GM12878 (cell line): ENCODE results near the gene NAV3. TPM values are rescaled to one million over a fixed set of nuclear protein-coding genes. Genes with fewer than 3 reads are reported as not detected.
A peak's percentile ranks its signal among the peaks of the same experiment; 100 is the strongest.

ENCODE experiments used
- ATAC-seq: fragments of 200-7000 bp; cut with Tn5 transposase; 3 replicates; pipeline ENCODE4 v1.9.1; 2020; ENCODE audit warnings: mild to moderate bottlenecking, moderate library complexity
- BruUV-seq: library from RNA; stranded (reverse); fragments of 400-500 nt; replicated peaks from 2 replicates; lab custom pipeline; 2021; lab: Mats Ljungman, UMichigan
- CTCF ChIA-PET: fragments of 300-600 bp; sonication (Branson Sonifier 250); formaldehyde crosslinking; extraction: SDS; loops from one replicate; lab custom pipeline; 2021; ENCODE audit warnings: inconsistent platforms; lab: Yijun Ruan, JAX
- POLR2A ChIA-PET: fragments of 350-600 bp; formaldehyde crosslinking; extraction: SDS; loops from one replicate; lab custom pipeline; 2021; ENCODE audit warnings: inconsistent platforms; lab: Charles Lee
- RAD21 ChIA-PET: fragments of 300-600 bp; sonication (Branson Sonifier 250); formaldehyde crosslinking; loops from one replicate; lab custom pipeline; 2023; ENCODE audit warnings: antibody characterized with exemption; ENCODE audit not compliant: unreplicated experiment; lab: Charles Lee
- SMC1A ChIA-PET: fragments of 300-600 bp; sonication (Branson Sonifier 250); formaldehyde crosslinking; loops from one replicate; lab custom pipeline; 2023; ENCODE audit not compliant: unreplicated experiment, uncharacterized antibody; lab: Charles Lee
- DNase-seq: peaks from one replicate; pipeline ENCODE4 v3.0.0-alpha.2; 2011; ENCODE audit warnings: low read depth, low spot score
- FAIRE-seq: peaks from 3 replicates; lab custom pipeline; 2011; peaks lifted over from hg19 to GRCh38; lab: Jason Lieb, UNC
- H2AFZ ChIP-seq: 2 replicates; pipeline ENCODE4 v1.6.0; 2011; ENCODE audit warnings: low read depth, low read length, control low read depth; ENCODE audit not compliant: control insufficient read depth
- H3K27ac ChIP-seq: 2 replicates; pipeline ENCODE4 v1.5.1; 2011; ENCODE audit warnings: control low read depth; ENCODE audit not compliant: control insufficient read depth, insufficient read depth
- H3K27me3 ChIP-seq, 2 experiments: replicated peaks in 1 of 2; 2 replicates each; pipeline versions ENCODE4 v1.6.0 to v1.6.1; 2011; ENCODE audit warnings: low read length in 1 of 2; ENCODE audit not compliant: control insufficient read depth in 2 of 2, insufficient read depth in 2 of 2
- H3K36me3 ChIP-seq, 2 experiments: 2 replicates each; pipeline ENCODE4 v1.5.1; 2011; ENCODE audit warnings: low read length in 1 of 2; ENCODE audit not compliant: control insufficient read depth in 2 of 2, insufficient read depth in 2 of 2
- H3K4me1 ChIP-seq: 2 replicates; pipeline ENCODE4 v1.6.1; 2011; ENCODE audit warnings: mild to moderate bottlenecking, low read length, moderate library complexity, mixed read lengths; ENCODE audit not compliant: control insufficient read depth, insufficient read depth
- H3K4me2 ChIP-seq: 2 replicates; pipeline ENCODE4 v1.6.0; 2011; ENCODE audit warnings: control low read depth; ENCODE audit not compliant: control insufficient read depth, insufficient read depth
- H3K4me3 ChIP-seq: fragments of 200-600 bp; sonication (generic); 2 replicates; pipeline ENCODE4 v1.5.1; 2016
- H3K79me2 ChIP-seq: 2 replicates; pipeline ENCODE4 v1.6.0; 2011; ENCODE audit warnings: low read length; ENCODE audit not compliant: control insufficient read depth, insufficient read depth
- H3K9ac ChIP-seq: 2 replicates; pipeline ENCODE4 v1.8.0; 2011; ENCODE audit warnings: low read length, control low read depth, mixed read lengths; ENCODE audit not compliant: control insufficient read depth, insufficient read depth
- H3K9me3 ChIP-seq: replicated peaks from 3 replicates; pipeline ENCODE4 v1.5.1; 2011; ENCODE audit warnings: mild to moderate bottlenecking, low read length; ENCODE audit not compliant: control insufficient read depth, insufficient read depth
- H4K20me1 ChIP-seq: 2 replicates; pipeline ENCODE4 v1.6.0; 2011; ENCODE audit not compliant: control insufficient read depth, insufficient read depth
- CBX5 ChIP-seq: sonication (generic); IDR thresholded peaks from 2 replicates; pipeline ENCODE4 v1.6.1; 2016; ENCODE audit warnings: low read depth, moderate library complexity, mild to moderate bottlenecking, inconsistent platforms
- CEBPZ ChIP-seq: fragments of 150-350 bp; IDR thresholded peaks from 2 replicates; pipeline ENCODE4 v1.6.1; 2016; ENCODE audit warnings: low read depth, low read length
- CHD2 ChIP-seq: IDR thresholded peaks from 2 replicates; pipeline ENCODE4 v1.6.1; 2011; ENCODE audit warnings: low read depth, low read length, improper control_type of control experiment, borderline replicate concordance
- CTCF ChIP-seq, 3 experiments: IDR thresholded peaks in 2 of 3; conservative IDR thresholded peaks in 1 of 3; 2 replicates each; pipeline ENCODE4 v1.5.1; 2011; ENCODE audit warnings: low read depth in 3 of 3, low read length in 3 of 3, mild to moderate bottlenecking in 3 of 3, control low read depth in 2 of 3, moderate library complexity in 2 of 3, inconsistent platforms in 1 of 3, mixed read lengths in 1 of 3; ENCODE audit not compliant: control insufficient read depth in 2 of 3, insufficient read depth in 1 of 3; ENCODE audit errors: extremely low read depth in 1 of 3
- EGR1 ChIP-seq, 2 experiments: IDR thresholded peaks; 1 replicate in 1 of 2; 2 replicates in 1 of 2; pipeline ENCODE4 v1.6.1; 2011 to 2012; ENCODE audit warnings: low read depth in 2 of 2, low read length in 2 of 2, borderline replicate concordance in 1 of 2, mild to moderate bottlenecking in 1 of 2, moderate library complexity in 1 of 2
- ETV6 ChIP-seq, 2 experiments: fragments of 450-650 bp in 1 of 2; IDR thresholded peaks in 1 of 2; conservative IDR thresholded peaks in 1 of 2; 2 replicates each; pipeline ENCODE4 v1.6.1; 2014; ENCODE audit warnings: antibody characterized with exemption in 1 of 2, borderline replicate concordance in 1 of 2, low read depth in 1 of 2, mild to moderate bottlenecking in 1 of 2, moderate library complexity in 1 of 2
- IKZF1 ChIP-seq: fragments of 450-650 bp; conservative IDR thresholded peaks from 2 replicates; pipeline ENCODE4 v1.6.1; 2017; ENCODE audit warnings: antibody characterized with exemption, mild to moderate bottlenecking
- MTA2 ChIP-seq: fragments of 450-650 bp; IDR thresholded peaks from 2 replicates; pipeline ENCODE4 v1.6.1; 2016; ENCODE audit warnings: low read depth, mild to moderate bottlenecking, moderate library complexity
- NRF1 ChIP-seq: conservative IDR thresholded peaks from 2 replicates; pipeline ENCODE4 v1.6.1; 2011; ENCODE audit warnings: mild to moderate bottlenecking, low read depth, low read length, improper control_type of control experiment
- PRDM15 ChIP-seq: fragments of 450-650 bp; formaldehyde crosslinking; IDR thresholded peaks from 2 replicates; pipeline ENCODE4 v1.4.0; 2020; ENCODE audit warnings: mild to moderate bottlenecking, moderate library complexity
- RAD21 ChIP-seq: IDR thresholded peaks from 2 replicates; pipeline ENCODE4 v1.6.1; 2011; ENCODE audit warnings: mild to moderate bottlenecking, low read depth, low read length, moderate library complexity; ENCODE audit not compliant: insufficient read depth
- SIN3A ChIP-seq: IDR thresholded peaks from 2 replicates; pipeline ENCODE4 v1.6.1; 2012; ENCODE audit warnings: low read depth, low read length, improper control_type of control experiment
- SP1 ChIP-seq: IDR thresholded peaks from one replicate; pipeline ENCODE4 v1.6.1; 2011; ENCODE audit warnings: low read depth, low read length
- SREBF1 ChIP-seq: IDR thresholded peaks from 2 replicates; pipeline ENCODE4 v1.6.1; 2012; ENCODE audit warnings: mild to moderate bottlenecking, low read length
- YBX1 ChIP-seq: fragments of 450-650 bp; IDR thresholded peaks from 2 replicates; pipeline ENCODE4 v1.6.1; 2016; ENCODE audit warnings: antibody characterized with exemption
- WGBS: methylation state at CpG from one replicate; pipeline ENCODE4 v1.1.6; 2016; ENCODE audit warnings: low lambda C conversion rate; ENCODE audit not compliant: insufficient replicate concordance, insufficient coverage; ENCODE audit errors: missing lambda C conversion rate; 5-methylcytosine and 5-hydroxymethylcytosine counted together
- in situ Hi-C: fragments of 300-500 bp; cut with MboI; formaldehyde crosslinking; loops from 9 replicates; pipeline ENCODE4 v1.14.3; 2018; ENCODE audit warnings: mixed read lengths
- intact Hi-C: fragments of 100-400 bp; cut with micrococcal nuclease; formaldehyde crosslinking; loops from one replicate; pipeline ENCODE4 v1.14.2; 2022; ENCODE audit not compliant: unreplicated experiment
- polyA plus RNA-seq, 11 experiments: library from polyadenylated mRNA; depleted of rRNA in 4 of 11; unstranded in 6 of 11; stranded (reverse) in 5 of 11; fragments of >200 nt; fragmentation: Nextera tagmentation in 4 of 11; fragmentation: Illumina TruSeq in 1 of 11; extraction: Ambion mirVana in 4 of 11; extraction: Trizol in 1 of 11; gene quantifications; 1 replicate in 1 of 11; 2 replicates in 10 of 11; pipeline versions ENCODE4 v1.2.1 to v1.2.3, GENCODE V29; 2011 to 2016; ENCODE audit warnings: inconsistent platforms in 2 of 11, missing spikeins in 2 of 11, low read depth in 1 of 11
- total RNA-seq, 4 experiments: library from RNA; depleted of rRNA in 3 of 4; stranded (reverse); fragments of >200 nt in 3 of 4; fragmentation: Illumina TruSeq in 1 of 4; extraction: Trizol in 1 of 4; gene quantifications; 2 replicates each; pipeline versions ENCODE4 v1.2.1 to v1.2.3, GENCODE V29; 2013 to 2021

The NAV3 gene
- total and polyA plus RNA-seq, 10 of the 15 experiments (the other 5 are each of a cell fraction or from before 2014, with no cell fraction given) = 0.05 to 0.51 (median 0.22) TPM; not detected in 1

GRCh38 chr12:77932216-77932615, 101.5 kb downstream of the NAV3 start:
- 54% methylated on average over 2 of the region's 2 CpGs for WGBS
- no TSS peak for BruUV-seq
- ChIA-PET SMC1A (interaction anchor here (1.1 to 1.2 kb wide), 2 partner anchors 8 to 207 kb away, joined by 3 to 4 read pairs; no protein-coding TSS in a partner anchor), RAD21 (interaction anchor here (1.1 kb wide), 1 partner anchor 8 kb away, joined by 3 read pairs; no protein-coding TSS in a partner anchor), POLR2A (no interaction called here), CTCF (interaction anchor here (1.0 to 1.2 kb wide), 2 partner anchors 205 to 301 kb away, joined by 3 read pairs; no protein-coding TSS in a partner anchor)
- DNase-seq (no peak), FAIRE-seq (no peak), ATAC-seq (peak; percentile 56; the same call in 2 of the 3 replicates)
- Histone ChIP-seq H3K27me3 (no peaks in the 10 kb centered on the region), H3K27ac (no peak overlapping the region), H3K79me2 (no peaks in the 10 kb centered on the region), H3K9ac (no peak overlapping the region), H3K9me3 (no peaks in the 10 kb centered on the region), H3K36me3 (no peaks in the 10 kb centered on the region), H4K20me1 (no peaks in the 10 kb centered on the region), H2AFZ (no peak overlapping the region), H3K4me1 (no peaks in the 10 kb centered on the region), H3K4me3 (no peak overlapping the region), H3K4me2 (no peak overlapping the region)
- in situ Hi-C loops = no loop called here
- intact Hi-C loops = no loop called here
- TF ChIP-seq IKZF1 (no peak), CHD2 (no peak), EGR1 (IDR thresholded peaks at IDR 0.05; ENCODE audit: borderline replicate concordance in 1 of 2, low read depth in 2 of 2, low read length in 2 of 2) (no peak), SIN3A (no peak), PRDM15 (CRISPR knock-in tag) (no peak), CTCF (IDR thresholded peaks at IDR 0.05 in 2 of 3, conservative IDR thresholded peaks at IDR 0.05 in 1 of 3; ENCODE audit: control insufficient read depth in 2 of 3, extremely low read depth in 1 of 3, insufficient read depth in 1 of 3, low read depth in 3 of 3, low read length in 3 of 3) (peak; percentile 11 to 22 (median 11); a peak in 1 of 6 replicates), YBX1 (no peak), MTA2 (no peak), NRF1 (no peak), CBX5 (no peak), CEBPZ (no peak), SREBF1 (no peak), SP1 (no peak), RAD21 (peak; percentile 23; the same call in 1 of the 2 replicates), ETV6 (conservative IDR thresholded peaks at IDR 0.05 in 1 of 2, IDR thresholded peaks at IDR 0.05 in 1 of 2; ENCODE audit: borderline replicate concordance in 1 of 2, low read depth in 1 of 2) (no peak)
